ENCODE measurements around the gene GSDMA. TPM values are rescaled to one million over a fixed set of nuclear protein-coding genes. Genes with fewer than 3 reads are reported as not detected.

GSDMA gene
- total and polyA plus RNA-seq, 2 experiments from 2014 or later, result 0.08 TPM; not detected in 1

- peaks cover 38% of the 10 kb centered on the region for H3K79me2 ChIP-seq
- peak; percentile 40 for DNase-seq (ENCODE audit: low spot score)
- no peaks in the 10 kb centered on the region for H3K27me3 ChIP-seq
- H3K36me3 ChIP-seq (replicated peaks; ENCODE audit: insufficient read depth, low read depth), result no peaks in the 10 kb centered on the region
- WGBS (ENCODE audit: low lambda C conversion rate, missing lambda C conversion rate), result 63% methylated on average over 17 of the region's 17 CpGs
- H2AFZ ChIP-seq, result no peak overlapping the region
- no peaks in the 10 kb centered on the region for H3K9me3 ChIP-seq (ENCODE audit: low read depth)
- H3K4me1 ChIP-seq (ENCODE audit: insufficient read depth), result peaks cover 20% of the 10 kb centered on the region
- no peak overlapping the region for H3K27ac ChIP-seq
- H4K20me1 ChIP-seq (ENCODE audit: insufficient read depth, poor library complexity, severe bottlenecking), result peaks cover 20% of the 10 kb centered on the region
- no peak for TF ChIP-seq EZH2 (IDR thresholded peaks at IDR 0.05; ENCODE audit: borderline replicate concordance)
- no peak for TF ChIP-seq EZH2phosphoT487 (IDR thresholded peaks at IDR 0.05; ENCODE audit: low read depth, severe bottlenecking, unreplicated experiment)
- TF ChIP-seq CTCF (IDR thresholded peaks at IDR 0.05; ENCODE audit: poor library complexity), result peak; percentile 22
- H3K4me2 ChIP-seq, result peak overlapping the region; percentile 1
- H3K4me3 ChIP-seq, result no peak overlapping the region
- no peaks in the 10 kb centered on the region for H3K9me2 ChIP-seq (replicated peaks; ENCODE audit: insufficient read depth)
Observed at GRCh38 chr17:39923836-39924690, 38.7 kb upstream of the GSDMA start.

- Histone ChIP-seq H3K4me3 (no peak overlapping the region), H3K4me2 (peak overlapping the region; percentile 1), H3K27me3 (no peaks in the 10 kb centered on the region), H2AFZ (no peak overlapping the region), H3K36me3 (replicated peaks; ENCODE audit: insufficient read depth, low read depth) (no peaks in the 10 kb centered on the region), H4K20me1 (ENCODE audit: insufficient read depth, poor library complexity, severe bottlenecking) (peaks cover 20% of the 10 kb centered on the region), H3K79me2 (peaks cover 38% of the 10 kb centered on the region), H3K27ac (no peak overlapping the region), H3K9me3 (ENCODE audit: low read depth) (no peaks in the 10 kb centered on the region), H3K9me2 (replicated peaks; ENCODE audit: insufficient read depth) (no peaks in the 10 kb centered on the region), H3K4me1 (ENCODE audit: insufficient read depth) (peaks cover 20% of the 10 kb centered on the region)
- no peak for DNase-seq (ENCODE audit: low spot score)
- TF ChIP-seq EZH2phosphoT487 (IDR thresholded peaks at IDR 0.05; ENCODE audit: low read depth, severe bottlenecking, unreplicated experiment) (no peak), EZH2 (IDR thresholded peaks at IDR 0.05; ENCODE audit: borderline replicate concordance) (no peak), CTCF (IDR thresholded peaks at IDR 0.05; ENCODE audit: poor library complexity) (no peak)
- WGBS (ENCODE audit: low lambda C conversion rate, missing lambda C conversion rate), result 84% methylated on average over 3 of the region's 3 CpGs
Observed at GRCh38 chr17:39924691-39925055, 38.1 kb upstream of the GSDMA start.

GRCh38 chr17:39925282-39926134, 37.3 kb upstream of the GSDMA start:
- Histone ChIP-seq H3K79me2 (peaks cover 38% of the 10 kb centered on the region), H3K4me3 (no peak overlapping the region), H3K9me2 (replicated peaks; ENCODE audit: insufficient read depth) (no peaks in the 10 kb centered on the region), H3K27me3 (no peaks in the 10 kb centered on the region), H2AFZ (no peak overlapping the region), H3K9me3 (ENCODE audit: low read depth) (no peaks in the 10 kb centered on the region), H3K27ac (peak overlapping the region; percentile 95), H3K36me3 (replicated peaks; ENCODE audit: insufficient read depth, low read depth) (no peaks in the 10 kb centered on the region), H4K20me1 (ENCODE audit: insufficient read depth, poor library complexity, severe bottlenecking) (peaks cover 20% of the 10 kb centered on the region), H3K4me2 (peak overlapping the region; percentile 97), H3K4me1 (ENCODE audit: insufficient read depth) (peaks cover 20% of the 10 kb centered on the region)
- TF ChIP-seq EZH2phosphoT487 (IDR thresholded peaks at IDR 0.05; ENCODE audit: low read depth, severe bottlenecking, unreplicated experiment) (no peak), CTCF (IDR thresholded peaks at IDR 0.05; ENCODE audit: poor library complexity) (no peak), EZH2 (IDR thresholded peaks at IDR 0.05; ENCODE audit: borderline replicate concordance) (no peak)
- WGBS (ENCODE audit: low lambda C conversion rate, missing lambda C conversion rate), result 74% methylated on average over 11 of the region's 11 CpGs
- DNase-seq (ENCODE audit: low spot score), result no peak
